HG03469 (cell line): ENCODE measurements around the gene CHAT.

Source experiments
- ATAC-seq: cut with Tn5 transposase; IDR thresholded peaks from one replicate; pipeline ENCODE4 v1.9.1; 2021; ENCODE audit warnings: mild to moderate bottlenecking, moderate library complexity, moderate number of reproducible peaks; ENCODE audit not compliant: unreplicated experiment

CHAT gene

GRCh38 chr10:49596836-49597235, 17.0 kb upstream of the CHAT start:
- no peak for ATAC-seq

- ATAC-seq = no peak
Observed at GRCh38 chr10:49597426-49598163, 16.2 kb upstream of the CHAT start.

- ATAC-seq = no peak
Observed at GRCh38 chr10:49598164-49598856, 15.5 kb upstream of the CHAT start.

- no peak for ATAC-seq
Observed at GRCh38 chr10:49598986-49599385, 14.9 kb upstream of the CHAT start.

GRCh38 chr10:49599546-49599945, 14.3 kb upstream of the CHAT start:
- no peak for ATAC-seq

- no peak for ATAC-seq
Observed at GRCh38 chr10:49600046-49600445, 13.8 kb upstream of the CHAT start.

- ATAC-seq = no peak
Observed at GRCh38 chr10:49600781-49601400, 12.9 kb upstream of the CHAT start.

- no peak for ATAC-seq
Observed at GRCh38 chr10:49601857-49602256, 12.0 kb upstream of the CHAT start.

GRCh38 chr10:49602380-49603023, 11.3 kb upstream of the CHAT start:
- no peak for ATAC-seq

- no peak for ATAC-seq
Observed at GRCh38 chr10:49605216-49605938, 8.5 kb upstream of the CHAT start.

- no peak for ATAC-seq
Observed at GRCh38 chr10:49605939-49606509, 7.8 kb upstream of the CHAT start.

GRCh38 chr10:49606981-49607535, 6.8 kb upstream of the CHAT start:
- no peak for ATAC-seq

- ATAC-seq = no peak
Observed at GRCh38 chr10:49608166-49609005, 5.5 kb upstream of the CHAT start.

GRCh38 chr10:49609006-49609282, 4.9 kb upstream of the CHAT start:
- no peak for ATAC-seq

GRCh38 chr10:49609283-49610113, 4.3 kb upstream of the CHAT start:
- no peak for ATAC-seq

GRCh38 chr10:49610114-49610457, 3.8 kb upstream of the CHAT start, which contains the start of gene SLC18A3:
TSS of gene SLC18A3 (plus strand) at chr10:49610310. CDS start at chr10:49610741, 431 bp downstream.
- no peak for ATAC-seq

- ATAC-seq = no peak
Observed at GRCh38 chr10:49610458-49611165, 3.2 kb upstream of the CHAT start.

- no peak for ATAC-seq
Observed at GRCh38 chr10:49611166-49611815, 2.5 kb upstream of the CHAT start.
